ENCODE results near the gene COBL. TPM values are rescaled to one million over a fixed set of nuclear protein-coding genes. Genes with fewer than 3 reads are reported as not detected.

The COBL gene
- total RNA-seq, 1 experiment from 2014 or later: 52.3 TPM

- H3K9me3 Mint-ChIP-seq: no peaks in the 10 kb centered on the region
- H3K4me2 ChIP-seq (ENCODE audit: insufficient read depth, insufficient read length, low read length): no peak overlapping the region
- no peaks in the 10 kb centered on the region for H3K9me3 ChIP-seq (ENCODE audit: control insufficient read depth, low read depth, low read length)
- H3K27me3 ChIP-seq (ENCODE audit: insufficient read depth, low read length): no peaks in the 10 kb centered on the region
- H3K4ac ChIP-seq (ENCODE audit: low read depth, low read length): no peak overlapping the region
- no peak overlapping the region for H3K14ac ChIP-seq (ENCODE audit: insufficient read depth, low read length)
- no peak overlapping the region for H4K5ac ChIP-seq (ENCODE audit: insufficient read length, low read depth, low read length)
- no peak overlapping the region for H3K4me3 Mint-ChIP-seq
- peaks cover 62 to 69% of the 10 kb centered on the region in 2 experiments for H3K4me1 Mint-ChIP-seq
- no peak overlapping the region for H3K23ac ChIP-seq (ENCODE audit: insufficient read length, low read depth, low read length)
- H3K9ac ChIP-seq (ENCODE audit: extremely low read depth, insufficient read length, low read length): no peak overlapping the region
- no peaks in the 10 kb centered on the region for H3K27me3 Mint-ChIP-seq (ENCODE audit: low read depth)
- WGBS (ENCODE audit: extremely low coverage, insufficient read length, low lambda C conversion rate): no CpG with 5 or more reads among the region's 6 CpGs
- peaks cover 5% of the 10 kb centered on the region; the same call in 1 of the 2 replicates for H3K4me1 ChIP-seq (ENCODE audit: insufficient read depth, low read length)
- TF ChIP-seq, protein P1, sequence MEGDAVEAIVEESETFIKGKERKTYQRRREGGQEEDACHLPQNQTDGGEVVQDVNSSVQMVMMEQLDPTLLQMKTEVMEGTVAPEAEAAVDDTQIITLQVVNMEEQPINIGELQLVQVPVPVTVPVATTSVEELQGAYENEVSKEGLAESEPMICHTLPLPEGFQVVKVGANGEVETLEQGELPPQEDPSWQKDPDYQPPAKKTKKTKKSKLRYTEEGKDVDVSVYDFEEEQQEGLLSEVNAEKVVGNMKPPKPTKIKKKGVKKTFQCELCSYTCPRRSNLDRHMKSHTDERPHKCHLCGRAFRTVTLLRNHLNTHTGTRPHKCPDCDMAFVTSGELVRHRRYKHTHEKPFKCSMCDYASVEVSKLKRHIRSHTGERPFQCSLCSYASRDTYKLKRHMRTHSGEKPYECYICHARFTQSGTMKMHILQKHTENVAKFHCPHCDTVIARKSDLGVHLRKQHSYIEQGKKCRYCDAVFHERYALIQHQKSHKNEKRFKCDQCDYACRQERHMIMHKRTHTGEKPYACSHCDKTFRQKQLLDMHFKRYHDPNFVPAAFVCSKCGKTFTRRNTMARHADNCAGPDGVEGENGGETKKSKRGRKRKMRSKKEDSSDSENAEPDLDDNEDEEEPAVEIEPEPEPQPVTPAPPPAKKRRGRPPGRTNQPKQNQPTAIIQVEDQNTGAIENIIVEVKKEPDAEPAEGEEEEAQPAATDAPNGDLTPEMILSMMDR (conservative IDR thresholded peaks at IDR 0.05): no peak
- no peak overlapping the region for H2BK12ac ChIP-seq (ENCODE audit: insufficient read length, low read depth, low read length)
- H2BK5ac ChIP-seq (ENCODE audit: insufficient read length, low read length): no peak overlapping the region
- H2AFZ ChIP-seq (ENCODE audit: low read length): no peak overlapping the region
- no peak overlapping the region for H2BK15ac ChIP-seq (ENCODE audit: low read depth, low read length)
- no peak overlapping the region for H4K8ac ChIP-seq (replicated peaks; ENCODE audit: insufficient read length, low read depth, low read length)
- no peaks in the 10 kb centered on the region for H4K20me1 ChIP-seq (ENCODE audit: control insufficient read depth, insufficient read depth, insufficient read length)
- no peak overlapping the region for H2BK20ac ChIP-seq (ENCODE audit: low read depth, low read length, poor library complexity, severe bottlenecking)
- no peaks in the 10 kb centered on the region for H3K36me3 Mint-ChIP-seq (ENCODE audit: insufficient read depth in 1 of 3, low read depth in 3 of 3)
- no peak overlapping the region for H3K27ac ChIP-seq (ENCODE audit: insufficient read length, low read depth, low read length)
- H2AK5ac ChIP-seq (ENCODE audit: insufficient read length, low read length): no peak overlapping the region
- no peaks in the 10 kb centered on the region for H3K23me2 ChIP-seq (ENCODE audit: insufficient read length, low read depth, low read length, poor library complexity, severe bottlenecking)
- no peak overlapping the region for H2BK120ac ChIP-seq (ENCODE audit: low read depth, low read length, poor library complexity, severe bottlenecking)
- H3K27ac Mint-ChIP-seq: peak overlapping the region in 1 of 3 experiments; percentile 40; a peak in 2 of 7 replicates
- no peak overlapping the region for H3K56ac ChIP-seq (ENCODE audit: insufficient read length, low read depth, low read length)
- no peak overlapping the region for H3K18ac ChIP-seq (ENCODE audit: insufficient read length, low read depth, low read length)
- no peak overlapping the region for H3T11ph ChIP-seq (ENCODE audit: low read length)
- peaks cover 2% of the 10 kb centered on the region for H3K79me1 ChIP-seq (ENCODE audit: insufficient read depth, low read depth, low read length, poor library complexity, severe bottlenecking)
- no peak for DNase-seq
- no peak overlapping the region for H4K91ac ChIP-seq (ENCODE audit: insufficient read length, low read depth, low read length)
- H3K79me2 ChIP-seq (ENCODE audit: insufficient read depth, low read length): no peaks in the 10 kb centered on the region; the same call in 1 of the 2 replicates
Measured at GRCh38 chr7:51304729-51305128, 11.9 kb downstream of the COBL start.

All from H9 (cell line).